Cardiac fibroblast (primary cell): ENCODE measurements around the gene ZBTB40.

Experiments used
- DNase-seq, 2 donors: peaks; one replicate each; pipeline versions ENCODE4 v3.0.0 to v3.0.0-alpha.2; 2010; ENCODE audit warnings: low read depth in 2 of 2
- H3K4me3 ChIP-seq, 2 donors: replicated peaks in 1 of 2; 1 replicate in 1 of 2; 2 replicates in 1 of 2; pipeline ENCODE4 v1.5.1; 2011; ENCODE audit warnings: low read depth in 2 of 2, low read length in 2 of 2, mild to moderate bottlenecking in 2 of 2, moderate library complexity in 1 of 2
- CTCF ChIP-seq: IDR thresholded peaks from one replicate; pipeline ENCODE4 v1.5.1; 2011; ENCODE audit warnings: low read depth, mild to moderate bottlenecking, low read length, inconsistent platforms

The ZBTB40 gene

DNA sequence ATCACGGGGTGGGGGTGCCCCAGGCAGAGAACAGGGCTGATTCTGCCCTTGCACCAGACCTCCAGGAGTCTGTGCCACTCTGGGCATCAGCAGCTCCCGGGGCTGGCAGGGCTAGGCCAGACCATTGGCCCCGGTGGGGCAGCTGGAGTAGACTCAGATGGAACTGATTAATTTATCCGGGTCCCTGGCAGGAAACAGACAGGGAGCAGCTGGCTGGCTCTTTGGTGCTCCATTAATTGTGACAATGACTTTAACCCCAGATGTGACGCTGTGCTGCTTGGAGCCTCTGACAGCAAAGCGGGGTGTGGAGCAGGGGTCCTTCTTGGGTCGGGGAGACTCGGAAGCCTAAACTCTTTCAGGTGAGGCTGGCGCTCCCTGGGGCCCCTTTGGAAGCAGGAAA lies 121.2 kb downstream of the ZBTB40 start:
- no peak for DNase-seq
- H3K4me3 ChIP-seq: no peak overlapping the region
- TF ChIP-seq CTCF: no peak

GRCh38 chr1:22573237-22573636 lies 121.6 kb downstream of the ZBTB40 start:
- no peak for DNase-seq
- no peak overlapping the region for H3K4me3 ChIP-seq
- no peak for TF ChIP-seq CTCF

DNA sequence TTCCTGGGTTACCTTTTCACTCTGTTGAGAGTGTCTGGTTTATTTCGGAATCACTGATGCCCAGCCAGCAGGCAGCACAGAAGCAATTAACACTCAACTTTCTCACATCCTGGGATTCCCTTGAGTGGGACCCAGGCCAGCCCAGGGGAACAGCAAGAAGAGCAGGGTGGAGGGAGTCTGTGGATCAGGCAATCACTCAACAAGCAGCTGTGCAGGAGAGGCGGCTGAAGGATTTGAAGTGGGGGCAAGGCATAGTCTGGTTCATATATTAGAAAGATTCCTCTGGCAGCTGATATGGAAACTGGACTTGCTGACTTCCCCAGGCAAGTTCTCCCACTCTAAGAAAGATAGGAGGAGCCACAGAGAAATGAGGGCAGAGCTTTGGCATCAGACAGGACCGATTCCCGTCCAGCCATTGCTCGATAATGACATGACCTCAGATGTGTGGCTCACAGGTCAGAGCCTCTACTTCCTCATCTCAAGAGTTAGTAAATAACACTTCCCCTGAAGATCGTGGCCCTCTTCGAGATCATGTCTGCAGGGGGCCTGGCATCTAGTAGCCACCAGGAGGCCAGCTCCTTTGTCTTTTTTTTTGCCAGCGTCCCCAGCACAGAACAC lies 124.0 kb downstream of the ZBTB40 start:
- DNase-seq: no peak
- no peak overlapping the region for H3K4me3 ChIP-seq
- TF ChIP-seq CTCF: no peak

- no peak for DNase-seq
- no peak overlapping the region for H3K4me3 ChIP-seq
- no peak for TF ChIP-seq CTCF
Observed at GRCh38 chr1:22576150-22576544, 124.5 kb downstream of the ZBTB40 start.

DNA sequence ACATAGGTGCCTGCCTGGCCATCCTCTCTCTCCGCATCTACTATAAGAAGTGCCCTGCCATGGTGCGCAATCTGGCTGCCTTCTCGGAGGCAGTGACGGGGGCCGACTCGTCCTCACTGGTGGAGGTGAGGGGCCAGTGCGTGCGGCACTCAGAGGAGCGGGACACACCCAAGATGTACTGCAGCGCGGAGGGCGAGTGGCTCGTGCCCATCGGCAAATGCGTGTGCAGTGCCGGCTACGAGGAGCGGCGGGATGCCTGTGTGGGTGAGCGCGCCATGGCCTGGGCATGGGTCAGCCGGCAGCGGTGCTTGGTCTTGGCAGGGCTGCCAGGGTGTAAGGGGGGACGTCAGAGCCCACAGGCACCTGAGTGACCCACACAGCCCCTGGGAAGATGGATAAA lies 125.0 kb downstream of the ZBTB40 start:
- H3K4me3 ChIP-seq: no peak overlapping the region
- DNase-seq: no peak
- TF ChIP-seq CTCF: no peak

DNA sequence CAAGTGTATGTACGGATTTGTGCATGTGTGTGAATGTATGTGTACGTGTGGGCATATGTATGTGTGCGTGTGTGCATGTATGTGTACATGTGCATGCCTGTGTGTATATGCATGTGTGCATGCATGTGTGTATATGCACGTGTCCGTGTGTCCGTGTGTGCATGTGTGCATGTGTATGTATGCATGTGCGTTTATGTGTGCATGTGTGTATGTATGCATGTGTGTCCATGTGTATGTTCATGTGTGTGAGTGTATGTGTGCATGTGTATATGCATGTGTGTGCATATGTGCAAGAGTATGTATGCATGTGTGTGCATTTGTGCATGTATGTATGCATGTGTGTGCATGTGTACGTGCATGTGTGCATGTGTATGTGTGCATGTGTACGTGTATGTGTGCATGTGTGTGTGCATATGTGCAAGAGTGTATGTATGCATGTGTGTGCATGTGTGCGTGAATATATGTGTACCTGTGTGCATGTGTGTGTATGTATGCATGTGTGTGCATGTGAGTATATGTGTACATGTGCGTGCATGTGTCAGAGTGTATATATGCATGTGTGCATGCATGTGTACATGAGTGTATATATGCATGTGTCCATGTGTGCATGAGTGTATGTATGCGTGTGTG lies 127.2 kb downstream of the ZBTB40 start:
- no peak overlapping the region for H3K4me3 ChIP-seq
- no peak for TF ChIP-seq CTCF
- no peak for DNase-seq
